ENCODE measurements around the gene PRSS22.
A peak's percentile ranks its signal among the peaks of the same experiment; 100 is the strongest.

Gene PRSS22

DNA sequence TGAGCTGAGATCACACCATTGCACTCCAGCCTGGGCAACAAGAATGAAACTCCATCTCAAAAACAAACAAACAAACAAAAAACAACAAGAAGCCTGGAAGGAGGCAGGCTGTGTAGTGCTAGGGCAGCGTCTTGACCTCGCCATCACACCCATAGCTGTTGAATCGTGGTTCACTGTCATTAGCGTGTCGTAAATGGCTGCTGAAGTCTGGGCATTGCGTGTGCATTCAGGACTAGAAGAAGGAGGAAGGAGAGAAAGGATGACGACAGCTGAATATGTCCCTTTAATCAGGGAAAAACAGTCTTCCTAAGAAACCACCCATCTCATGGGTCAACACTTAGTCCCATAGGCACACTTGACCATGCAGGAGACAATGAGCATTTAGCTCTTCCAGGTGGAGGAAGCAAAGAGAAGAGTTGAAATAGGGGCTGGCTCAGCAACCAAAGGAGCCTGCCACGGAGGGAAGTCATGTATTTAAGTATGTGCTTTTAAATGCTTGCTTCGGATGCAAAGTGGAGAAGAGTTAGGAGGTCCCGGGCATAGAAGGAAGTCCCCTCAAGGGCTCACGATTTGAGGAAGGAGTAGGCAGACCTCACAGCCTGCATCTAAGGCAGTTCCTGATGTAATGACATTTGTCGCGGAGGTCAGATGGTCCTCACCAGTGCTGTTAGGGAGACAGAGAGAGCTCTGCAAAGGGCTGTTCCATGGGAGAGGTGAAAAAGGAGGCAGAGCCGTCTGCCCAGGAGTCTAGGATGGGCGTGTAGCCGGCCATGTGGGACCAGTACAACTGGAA, 8.8 kb downstream of the PRSS22 start:
- DNase-seq, result no peak

DNA sequence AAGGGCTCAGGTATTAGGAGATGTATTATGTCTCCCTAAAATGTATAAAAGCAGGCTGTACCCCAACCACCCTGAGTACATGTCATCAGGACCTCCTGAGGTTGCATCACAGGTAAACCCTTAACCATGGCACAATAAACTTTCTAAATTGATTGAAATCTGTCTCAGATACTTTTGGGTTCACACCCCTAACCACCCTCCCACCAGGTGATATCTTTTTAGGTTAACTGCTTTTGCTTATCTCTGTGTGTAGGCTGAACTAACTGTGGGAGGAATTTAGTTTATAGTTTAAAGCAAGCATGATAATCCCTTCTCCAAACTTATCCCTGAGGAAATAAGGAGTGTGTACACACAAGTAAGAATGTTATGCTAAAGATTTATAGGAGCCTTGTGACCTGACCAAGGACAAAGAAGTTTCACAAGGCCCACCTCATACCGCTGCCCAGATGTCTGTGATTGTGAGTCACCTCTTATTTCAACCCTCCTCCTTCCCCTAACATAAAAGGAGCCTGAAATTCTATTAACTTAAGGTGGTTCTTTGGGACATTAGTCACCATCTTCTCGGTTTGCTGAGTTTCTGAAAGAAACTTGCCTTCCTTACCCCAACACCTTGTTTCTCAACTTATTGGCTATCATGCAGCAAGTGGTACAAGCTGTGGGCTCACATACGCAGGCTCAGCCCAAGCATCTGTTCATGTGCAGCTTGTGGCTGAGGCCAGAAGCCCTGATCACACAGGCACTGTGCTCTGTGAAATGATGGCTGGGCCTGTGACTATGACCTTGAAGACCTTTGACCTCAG, 11.3 kb downstream of the PRSS22 start:
- no peak for DNase-seq

- DNase-seq, result no peak
Measured at GRCh38 chr16:2845116-2845515, 12.9 kb downstream of the PRSS22 start.

DNA sequence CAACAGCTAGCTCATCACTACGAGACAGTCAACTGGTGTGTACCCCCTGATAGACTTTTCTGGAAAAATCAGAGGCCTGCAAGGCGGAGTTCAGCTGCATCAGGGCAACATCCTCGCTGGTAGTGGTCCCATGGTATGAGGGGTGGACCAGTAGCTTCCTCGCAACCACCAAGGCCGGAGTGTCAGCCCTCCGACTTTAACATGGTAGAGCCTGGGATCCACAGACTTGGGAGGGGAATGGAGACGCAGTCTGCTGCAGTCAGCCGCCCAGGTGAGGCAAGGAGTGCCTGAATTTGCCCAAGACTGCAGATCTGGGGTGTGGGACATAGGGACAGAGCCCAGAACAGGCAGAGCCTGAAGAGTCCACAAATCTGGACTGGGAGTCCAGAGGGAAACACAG, 14.4 kb downstream of the PRSS22 start:
- no peak for DNase-seq

- peak; percentile 54 for DNase-seq
Measured at GRCh38 chr16:2842340-2843000, 15.5 kb downstream of the PRSS22 start.

DNA sequence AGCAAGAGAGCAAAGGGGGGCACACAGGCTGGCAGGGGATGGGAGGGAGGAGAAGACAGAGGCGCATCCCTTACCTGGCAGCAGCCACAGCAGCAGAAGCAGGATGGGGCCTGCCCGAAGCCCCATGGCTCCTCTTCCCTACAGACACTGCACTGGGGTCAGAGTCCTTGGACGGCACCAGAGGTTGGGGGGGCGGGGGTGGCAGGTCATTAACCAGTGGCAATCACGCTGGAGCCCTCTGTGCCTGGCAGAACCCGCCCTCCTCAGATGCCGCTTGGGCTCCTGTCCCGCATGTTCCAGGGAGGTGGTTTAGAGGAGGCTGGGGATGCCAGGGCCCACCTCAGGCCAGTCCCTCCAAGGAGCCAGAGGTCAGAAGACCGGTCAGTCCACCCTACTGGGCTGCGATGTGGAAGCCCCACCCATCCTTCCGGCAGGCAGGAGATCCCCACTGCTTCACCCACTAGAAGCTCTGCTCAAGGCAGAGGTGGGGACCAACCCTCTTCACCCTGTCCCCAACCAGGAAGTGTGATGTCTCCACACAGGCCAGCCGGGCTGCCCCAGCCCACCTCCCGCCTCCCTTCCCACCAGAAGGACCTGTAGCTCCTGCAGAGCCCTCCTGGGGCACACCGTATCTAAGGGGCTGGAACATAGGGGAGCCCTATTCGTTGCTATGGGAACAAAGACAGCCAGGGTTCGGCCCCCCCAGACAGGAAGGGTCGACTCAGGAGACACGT, 16.2 kb downstream of the PRSS22 start:
- DNase-seq, result no peak

- DNase-seq, result no peak
Measured at GRCh38 chr16:2840914-2841313, 17.1 kb downstream of the PRSS22 start.

- DNase-seq, result no peak
Measured at GRCh38 chr16:2839650-2840450, 18.1 kb downstream of the PRSS22 start.

DNA sequence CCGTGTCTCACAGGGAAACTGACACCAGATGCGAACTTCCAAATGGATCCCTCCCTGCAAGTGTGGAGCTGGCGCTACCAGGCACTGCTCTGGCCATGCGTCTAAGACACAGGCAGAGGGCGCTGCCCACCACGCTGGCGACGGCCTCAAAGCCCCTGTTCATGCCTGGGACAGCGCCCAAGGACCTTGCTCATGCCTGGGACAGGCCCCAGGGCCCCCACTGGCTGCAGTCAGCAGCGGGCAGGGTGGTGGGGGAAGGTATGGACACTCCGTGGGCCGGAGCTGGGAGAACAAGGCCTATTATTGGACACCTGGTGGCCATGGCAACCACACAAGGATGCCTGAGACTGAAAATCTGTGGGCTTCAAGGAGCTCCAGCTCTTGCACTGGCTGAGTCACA, 19.0 kb downstream of the PRSS22 start:
- DNase-seq, result peak; percentile 78

DNA sequence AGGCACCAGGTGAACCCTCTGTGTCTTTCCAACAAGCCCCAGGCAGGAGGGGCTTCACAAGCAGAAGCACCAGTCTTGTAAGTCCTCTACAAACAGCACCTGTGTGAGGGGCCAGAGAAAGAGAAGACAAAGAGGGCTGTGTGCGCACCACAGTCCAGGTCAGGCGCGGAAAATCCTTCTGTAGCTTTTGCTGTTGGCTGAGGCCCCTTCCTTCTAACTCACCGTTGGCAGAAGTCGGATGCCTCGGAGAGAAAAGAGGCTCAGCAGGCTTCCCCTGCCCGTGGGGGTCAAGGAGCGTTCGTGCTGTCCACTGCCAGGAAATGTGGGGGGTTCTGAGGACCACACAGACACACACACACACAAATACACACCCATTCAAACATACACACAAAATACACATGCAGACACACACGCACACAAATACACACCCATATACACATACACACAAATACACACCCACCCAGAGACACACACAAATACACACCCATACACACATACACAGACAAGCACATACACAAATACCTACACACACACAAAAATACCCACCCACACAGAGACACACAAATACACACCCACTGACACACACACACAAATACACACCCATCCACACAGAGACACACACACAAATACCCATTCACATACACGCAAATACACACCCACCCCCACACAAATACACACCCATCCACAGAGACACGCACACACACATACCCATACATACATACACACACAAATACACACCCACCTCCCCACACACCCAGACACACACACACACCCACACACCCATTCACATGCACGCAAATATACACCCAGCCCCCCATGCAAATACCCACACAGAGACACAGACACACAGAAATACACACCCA, 21.1 kb downstream of the PRSS22 start:
- no peak for DNase-seq

GRCh38 chr16:2835638-2836493, 22.1 kb downstream of the PRSS22 start:
- no peak for DNase-seq

DNA sequence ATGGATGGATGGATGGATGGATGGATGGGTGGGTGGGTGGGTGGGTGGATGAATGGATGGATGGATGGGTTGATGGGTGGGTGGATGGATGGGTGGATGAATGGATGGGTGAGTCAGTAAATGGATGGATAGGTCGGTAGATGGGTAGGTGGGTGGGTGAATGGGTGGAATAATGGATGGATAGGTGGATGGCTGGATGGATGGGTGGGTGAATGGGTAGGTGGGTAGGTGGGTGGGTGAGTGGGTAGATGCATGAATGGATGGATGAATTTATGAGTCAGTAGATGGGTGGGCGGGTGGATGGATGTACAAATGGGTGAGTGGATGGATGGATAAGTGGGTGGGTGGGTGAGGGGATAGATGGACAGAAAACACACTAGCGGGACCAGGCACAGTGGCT, 23.0 kb downstream of the PRSS22 start:
- no peak for DNase-seq

DNA sequence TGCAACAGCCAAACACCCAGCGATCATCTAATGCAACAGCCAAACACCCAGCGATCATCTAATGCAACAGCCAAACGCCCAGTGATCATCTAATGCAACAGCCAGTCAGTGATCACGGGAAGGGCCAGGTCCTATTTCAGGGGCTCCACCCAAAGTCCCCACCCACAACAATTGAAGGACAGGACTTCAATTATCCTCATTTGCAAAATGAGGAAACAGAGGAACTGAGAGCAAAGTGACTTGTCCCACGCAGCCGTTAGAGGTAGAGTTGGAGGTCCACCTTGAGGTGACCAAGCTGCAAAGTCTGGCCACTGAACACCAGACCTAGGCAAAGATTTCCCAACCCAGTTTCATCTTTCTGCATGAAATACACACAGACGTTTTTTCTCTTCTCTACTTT, 24.2 kb downstream of the PRSS22 start:
- no peak for DNase-seq

DNA sequence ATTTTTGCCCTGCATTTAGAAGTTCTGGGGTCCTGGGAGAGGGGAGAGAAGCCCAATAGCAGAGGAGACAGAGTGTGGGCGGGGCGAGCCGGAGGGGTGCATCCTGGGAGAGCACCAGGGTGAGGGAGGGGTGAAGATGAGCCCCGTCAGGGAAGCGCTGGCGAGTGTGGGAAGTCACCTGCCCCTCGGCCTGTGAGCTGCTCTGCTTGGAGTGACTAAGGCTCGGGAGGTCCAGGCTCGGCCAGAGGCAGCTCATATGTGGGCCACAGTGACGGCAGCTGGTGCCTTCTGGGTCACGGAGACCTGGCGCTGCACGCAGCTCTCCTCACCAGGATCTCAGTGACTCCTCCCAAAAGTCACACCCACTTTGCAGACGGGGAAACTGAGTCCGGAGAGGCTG, 26.8 kb downstream of the PRSS22 start:
- no peak for DNase-seq

- no peak for DNase-seq
Measured at GRCh38 chr16:2830355-2830695, 27.6 kb downstream of the PRSS22 start.

DNA sequence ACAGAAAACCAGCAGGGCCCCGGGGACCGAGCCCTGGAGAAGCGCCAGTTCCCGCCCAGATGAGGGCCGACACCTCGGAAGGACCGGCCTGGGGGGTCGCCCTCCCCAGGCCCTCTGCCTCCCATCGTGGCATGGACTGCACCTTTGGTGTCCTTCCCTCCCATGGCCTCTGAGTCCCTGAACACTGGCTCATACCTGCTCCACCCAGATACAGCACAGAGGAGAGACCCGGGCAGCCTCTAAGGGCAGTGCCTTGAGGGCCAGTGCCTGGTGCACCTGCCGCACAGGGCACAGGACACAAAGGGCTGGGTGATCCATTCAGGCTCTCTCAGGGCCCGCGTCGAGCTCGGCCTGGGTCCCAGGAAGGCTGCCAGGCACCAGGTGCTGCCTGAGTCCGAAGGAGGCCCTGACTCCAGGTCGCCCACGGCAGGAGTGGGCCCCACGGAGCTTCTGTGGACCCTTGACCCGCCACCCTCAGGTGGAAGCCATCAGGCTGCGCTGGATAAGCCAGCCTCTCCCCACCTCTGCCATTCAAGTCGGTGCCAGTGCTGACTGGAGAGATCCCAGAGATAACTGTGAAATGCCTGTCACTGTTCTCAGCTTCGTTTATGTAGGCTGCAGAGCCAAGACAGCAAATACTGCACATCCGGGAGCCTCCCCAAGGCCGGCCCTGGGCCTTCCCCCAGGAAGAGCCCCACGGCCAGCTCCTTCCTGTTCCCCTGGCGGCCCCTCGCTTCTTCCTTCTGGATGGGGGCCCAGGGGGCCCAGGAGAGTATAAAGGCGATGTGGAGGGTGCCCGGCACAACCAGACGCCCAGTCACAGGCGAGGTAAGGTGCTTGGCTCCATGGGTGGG, 28.2 kb downstream of the PRSS22 start, which contains the start of gene ZG16B:
Gene ZG16B (plus strand): TSS at position 803 of the 854 bp plus-strand sequence. CDS start 139 bp downstream, outside the sequence.
- DNase-seq, result no peak

DNA sequence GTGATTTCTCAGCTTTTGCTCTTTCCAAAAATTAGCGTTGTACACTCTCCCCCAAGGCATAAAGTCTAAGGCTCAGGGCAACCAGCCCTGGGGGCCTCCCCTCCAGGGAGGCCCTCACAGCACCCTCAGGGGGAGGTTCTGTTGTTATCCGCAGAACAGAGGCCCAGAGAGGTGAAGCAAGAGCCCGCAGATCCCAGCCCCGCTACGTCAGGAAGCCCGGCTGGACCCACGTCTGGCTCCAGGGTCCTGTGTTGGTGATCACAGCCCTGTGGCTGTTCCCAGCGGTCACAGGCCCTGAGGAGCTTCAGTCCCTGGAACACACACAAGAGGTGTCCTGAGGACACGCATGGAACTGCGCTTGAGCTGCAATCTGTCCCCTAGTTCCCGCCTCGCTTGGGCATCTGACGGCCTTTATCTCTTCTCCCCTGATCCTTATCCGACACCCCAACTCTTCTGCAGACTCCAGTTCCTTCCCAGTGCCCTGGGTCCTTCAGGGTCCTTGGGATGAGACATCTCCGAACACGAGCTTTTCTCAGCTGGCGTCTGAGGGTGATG, 29.0 kb downstream of the PRSS22 start:
- no peak for DNase-seq

GRCh38 chr16:2828521-2828840, 29.5 kb downstream of the PRSS22 start:
- no peak for DNase-seq

Measured in retina (tissue), 1 donor.